Vagina (tissue), 2 donors: ENCODE results near the gene ZNF175. TPM values are rescaled to one million over a fixed set of nuclear protein-coding genes. Genes with fewer than 3 reads are reported as not detected.

Experiments
- DNase-seq, 2 donors: peaks; one replicate each; pipeline ENCODE4 v3.0.0-alpha.2; 2017; ENCODE audit errors: extremely low spot score in 2 of 2
- H3K27ac ChIP-seq: fragments of 200-600 bp; sonication (generic); one replicate; pipeline ENCODE4 v1.5.1; 2019
- H3K27me3 ChIP-seq: fragments of 200-600 bp; sonication (generic); one replicate; pipeline ENCODE4 v1.5.1; 2019
- H3K36me3 ChIP-seq, 2 donors: fragments of 200-600 bp; sonication (generic); one replicate each; pipeline ENCODE4 v1.5.1; 2017 to 2019
- H3K4me1 ChIP-seq: fragments of 200-600 bp; sonication (generic); one replicate; pipeline ENCODE4 v1.5.1; 2019
- H3K4me3 ChIP-seq, 2 donors: fragments of 200-600 bp; sonication (generic); 1 replicate in 1 of 2; 2 replicates in 1 of 2; pipeline ENCODE4 v1.5.1; 2016 to 2019
- H3K9me3 ChIP-seq: fragments of 200-600 bp; sonication (generic); one replicate; pipeline ENCODE4 v1.5.1; 2019
- POLR2A ChIP-seq, 2 donors: fragments of 450-650 bp; IDR thresholded peaks; one replicate each; pipeline ENCODE4 v1.6.1; 2017; ENCODE audit warnings: antibody characterized with exemption in 2 of 2, mild to moderate bottlenecking in 2 of 2, moderate library complexity in 2 of 2
- POLR2AphosphoS5 ChIP-seq, 2 donors: sonication (generic); formaldehyde crosslinking; IDR thresholded peaks; one replicate each; pipeline ENCODE4 v1.9.0; 2017; ENCODE audit warnings: antibody characterized with exemption in 2 of 2, mild to moderate bottlenecking in 2 of 2, low read depth in 1 of 2; ENCODE audit not compliant: insufficient read depth in 1 of 2
- intact Hi-C: fragments of 100-400 bp; cut with DNase I; formaldehyde crosslinking; loops from one replicate; pipeline ENCODE4 v1.15.1; 2023
- total RNA-seq: library from RNA; depleted of rRNA; stranded (reverse); fragments of >200 nt; gene quantifications from one replicate; pipeline ENCODE4 v1.2.3, GENCODE V29; 2016
- TF ChIP-seq, protein P1 (sequence below), 3 experiments: fragments of 450-650 bp in 2 of 3; fragments of 200-600 bp in 1 of 3; sonication (generic) in 1 of 3; IDR thresholded peaks; one replicate each; pipeline ENCODE4 v1.5.1; 2017 to 2019; ENCODE audit warnings: antibody characterized with exemption in 3 of 3, mild to moderate bottlenecking in 2 of 3, moderate library complexity in 2 of 3

Gene ZNF175
- total RNA-seq, 1 donor from 2014 or later: 8.1 TPM

GRCh38 chr19:51637362-51637978 is 66.4 kb downstream of the ZNF175 start:
- Histone ChIP-seq H3K9me3 (no peaks in the 10 kb centered on the region), H3K27ac (no peak overlapping the region), H3K4me1 (no peaks in the 10 kb centered on the region), H3K4me3 (no peak overlapping the region), H3K36me3 (no peaks in the 10 kb centered on the region), H3K27me3 (no peaks in the 10 kb centered on the region)
- intact Hi-C loops: no loop called here
- TF ChIP-seq, protein P1, sequence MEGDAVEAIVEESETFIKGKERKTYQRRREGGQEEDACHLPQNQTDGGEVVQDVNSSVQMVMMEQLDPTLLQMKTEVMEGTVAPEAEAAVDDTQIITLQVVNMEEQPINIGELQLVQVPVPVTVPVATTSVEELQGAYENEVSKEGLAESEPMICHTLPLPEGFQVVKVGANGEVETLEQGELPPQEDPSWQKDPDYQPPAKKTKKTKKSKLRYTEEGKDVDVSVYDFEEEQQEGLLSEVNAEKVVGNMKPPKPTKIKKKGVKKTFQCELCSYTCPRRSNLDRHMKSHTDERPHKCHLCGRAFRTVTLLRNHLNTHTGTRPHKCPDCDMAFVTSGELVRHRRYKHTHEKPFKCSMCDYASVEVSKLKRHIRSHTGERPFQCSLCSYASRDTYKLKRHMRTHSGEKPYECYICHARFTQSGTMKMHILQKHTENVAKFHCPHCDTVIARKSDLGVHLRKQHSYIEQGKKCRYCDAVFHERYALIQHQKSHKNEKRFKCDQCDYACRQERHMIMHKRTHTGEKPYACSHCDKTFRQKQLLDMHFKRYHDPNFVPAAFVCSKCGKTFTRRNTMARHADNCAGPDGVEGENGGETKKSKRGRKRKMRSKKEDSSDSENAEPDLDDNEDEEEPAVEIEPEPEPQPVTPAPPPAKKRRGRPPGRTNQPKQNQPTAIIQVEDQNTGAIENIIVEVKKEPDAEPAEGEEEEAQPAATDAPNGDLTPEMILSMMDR (IDR thresholded peaks at IDR 0.05): no peak
- TF ChIP-seq POLR2AphosphoS5 (IDR thresholded peaks at IDR 0.05; ENCODE audit: insufficient read depth in 1 of 2, low read depth in 1 of 2) (no peak), POLR2A (IDR thresholded peaks at IDR 0.05) (no peak)
- no peak for DNase-seq

DNA sequence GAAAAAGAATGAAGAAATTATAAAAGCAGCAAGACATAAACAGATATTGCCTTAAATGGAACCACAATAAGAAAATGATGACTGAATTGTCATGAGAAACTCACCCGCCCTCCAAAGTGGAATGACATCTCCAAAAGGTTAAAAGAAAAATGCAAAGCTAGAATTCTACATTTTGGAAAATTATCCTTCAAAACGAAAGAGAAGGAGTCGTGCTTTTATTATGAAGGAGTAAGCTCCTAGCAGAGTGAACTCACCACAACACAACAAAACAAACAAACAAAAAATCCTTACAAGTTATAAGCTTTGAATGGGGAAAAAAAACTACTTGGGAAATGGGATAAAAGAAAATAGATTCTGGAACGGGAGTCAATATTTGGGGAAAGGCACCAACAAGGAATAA is 68.8 kb downstream of the ZNF175 start:
- Histone ChIP-seq H3K4me3 (no peak overlapping the region), H3K27me3 (no peaks in the 10 kb centered on the region), H3K36me3 (no peaks in the 10 kb centered on the region), H3K4me1 (no peaks in the 10 kb centered on the region), H3K27ac (no peak overlapping the region), H3K9me3 (no peaks in the 10 kb centered on the region)
- TF ChIP-seq POLR2AphosphoS5 (IDR thresholded peaks at IDR 0.05; ENCODE audit: insufficient read depth in 1 of 2, low read depth in 1 of 2) (no peak), POLR2A (IDR thresholded peaks at IDR 0.05) (no peak)
- TF ChIP-seq, protein P1 (IDR thresholded peaks at IDR 0.05): no peak
- no peak for DNase-seq
- intact Hi-C loops: no loop called here

DNA sequence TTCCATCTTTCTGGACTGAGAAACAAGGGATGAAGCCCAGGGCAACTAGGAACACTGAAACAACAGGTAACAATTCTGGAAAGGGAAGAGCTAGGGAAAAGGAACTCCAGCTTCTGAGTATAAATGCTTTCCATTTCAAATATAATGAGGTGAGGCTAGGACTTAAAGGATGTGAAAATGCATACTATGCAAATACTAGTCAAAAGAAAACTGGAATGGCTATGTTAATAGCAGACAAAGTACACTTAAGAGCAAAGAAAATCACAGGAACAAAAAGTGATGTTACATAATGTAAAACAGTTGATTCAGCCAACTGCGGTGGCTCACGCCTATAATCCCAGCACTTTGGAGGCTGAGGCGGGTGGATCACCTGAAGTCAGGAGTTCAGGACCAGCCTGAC is 69.3 kb downstream of the ZNF175 start:
- TF ChIP-seq POLR2AphosphoS5 (IDR thresholded peaks at IDR 0.05; ENCODE audit: insufficient read depth in 1 of 2, low read depth in 1 of 2) (no peak), POLR2A (IDR thresholded peaks at IDR 0.05) (no peak)
- TF ChIP-seq, protein P1 (IDR thresholded peaks at IDR 0.05): no peak
- Histone ChIP-seq H3K27me3 (no peaks in the 10 kb centered on the region), H3K36me3 (no peaks in the 10 kb centered on the region), H3K9me3 (no peaks in the 10 kb centered on the region), H3K27ac (no peak overlapping the region), H3K4me3 (no peak overlapping the region), H3K4me1 (no peaks in the 10 kb centered on the region)
- DNase-seq: no peak
- intact Hi-C loops: no loop called here

DNA sequence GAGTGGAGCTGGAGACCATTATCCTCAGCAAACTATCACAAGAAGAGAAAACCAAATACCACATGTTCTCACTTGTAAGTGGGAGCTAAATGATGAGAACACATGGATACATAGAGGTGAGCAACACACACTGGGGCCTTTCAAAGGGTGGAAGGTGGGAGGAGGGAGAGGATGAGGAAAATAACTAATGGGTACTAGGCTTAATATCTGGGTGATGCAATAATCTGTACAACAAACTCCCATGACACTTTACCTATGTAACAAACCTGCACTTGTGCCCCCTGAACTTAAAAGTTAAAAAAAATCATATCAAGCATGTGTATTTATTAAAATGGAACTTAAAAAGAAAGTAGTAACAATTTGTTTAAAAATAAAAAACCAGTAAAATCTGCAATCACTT is 70.6 kb downstream of the ZNF175 start:
- no peak for TF ChIP-seq POLR2A (IDR thresholded peaks at IDR 0.05)
- TF ChIP-seq, protein P1 (IDR thresholded peaks at IDR 0.05): no peak
- TF ChIP-seq POLR2AphosphoS5 (IDR thresholded peaks at IDR 0.05; ENCODE audit: insufficient read depth in 1 of 2, low read depth in 1 of 2): no peak
- Histone ChIP-seq H3K4me1 (no peaks in the 10 kb centered on the region), H3K36me3 (no peaks in the 10 kb centered on the region), H3K27ac (no peak overlapping the region), H3K4me3 (no peak overlapping the region), H3K27me3 (no peaks in the 10 kb centered on the region), H3K9me3 (no peaks in the 10 kb centered on the region)
- intact Hi-C loops: no loop called here
- DNase-seq: no peak

Other genes starting within 250 kb of the ZNF175 start
- gene VSIG10L, start 229.1 kb upstream of the ZNF175 start, total RNA-seq: 20.1 TPM
- gene ETFB, start 204.9 kb upstream of the ZNF175 start, total RNA-seq: 114 TPM
- gene CLDND2, start 202.3 kb upstream of the ZNF175 start, total RNA-seq: not detected
- gene NKG7, start 198.6 kb upstream of the ZNF175 start, total RNA-seq: 3.4 TPM
- not detected for gene LIM2, start 183.3 kb upstream of the ZNF175 start, total RNA-seq
- not detected for gene C19orf84, start 180.7 kb upstream of the ZNF175 start, total RNA-seq
- gene SIGLEC10, start 153.6 kb upstream of the ZNF175 start, total RNA-seq: 3.7 TPM
- gene SIGLEC8, start 112.8 kb upstream of the ZNF175 start, total RNA-seq: not detected
- gene CEACAM18, start 92.7 kb upstream of the ZNF175 start, total RNA-seq: not detected
- not detected for gene SIGLEC12, start 69.5 kb upstream of the ZNF175 start, total RNA-seq
- gene SIGLEC6, start 39.6 kb upstream of the ZNF175 start, total RNA-seq: 1.2 TPM
- 0.49 TPM for gene SIGLEC5, start 59.1 kb downstream of the ZNF175 start, total RNA-seq
- gene SIGLEC14, start 75.5 kb downstream of the ZNF175 start, total RNA-seq: not detected
- gene SPACA6, start 122.0 kb downstream of the ZNF175 start, total RNA-seq: 53.0 TPM
- gene HAS1, start 152.7 kb downstream of the ZNF175 start, total RNA-seq: 2.9 TPM
- gene FPR1, start 180.6 kb downstream of the ZNF175 start, total RNA-seq: 12.8 TPM
- not detected for gene FPR2, start 189.9 kb downstream of the ZNF175 start, total RNA-seq
- gene FPR3, start 223.9 kb downstream of the ZNF175 start, total RNA-seq: 4.2 TPM